Chondrocyte (in vitro differentiated cells): ENCODE results near the gene COL4A2. TPM values are rescaled to one million over a fixed set of nuclear protein-coding genes. Genes with fewer than 3 reads are reported as not detected.

Experiments used
- DNase-seq: peaks from one replicate; pipeline ENCODE4 v3.0.0; 2021; ENCODE audit warnings: mixed read lengths, low spot score
- H3K27ac Mint-ChIP-seq: one replicate; pipeline ENCODE4 v1.8.0; 2021; ENCODE audit warnings: mild to moderate bottlenecking, moderate library complexity, mixed read lengths; ENCODE audit not compliant: unreplicated experiment
- H3K27me3 Mint-ChIP-seq: 2 replicates; pipeline ENCODE4 v1.8.0; 2021; ENCODE audit warnings: low read depth, mixed read lengths
- H3K36me3 Mint-ChIP-seq: 2 replicates; pipeline ENCODE4 v1.8.0; 2021; ENCODE audit warnings: low read depth, mixed read lengths
- H3K4me1 Mint-ChIP-seq: 2 replicates; pipeline ENCODE4 v1.8.0; 2021; ENCODE audit warnings: low read depth, mild to moderate bottlenecking, mixed read lengths
- H3K4me3 Mint-ChIP-seq: one replicate; pipeline ENCODE4 v1.8.0; 2021; ENCODE audit warnings: mild to moderate bottlenecking, moderate library complexity, mixed read lengths; ENCODE audit not compliant: unreplicated experiment
- H3K9me3 Mint-ChIP-seq: 2 replicates; pipeline ENCODE4 v1.8.0; 2021; ENCODE audit warnings: low read depth, mixed read lengths
- total RNA-seq: library from RNA; stranded (reverse); gene quantifications from 3 replicates; pipeline ENCODE4 v1.2.1, GENCODE V29; 2021
- TF ChIP-seq, protein P1 (sequence below): fragments of 200-600 bp; sonication (generic); IDR thresholded peaks from 2 replicates; pipeline ENCODE4 v1.5.0; 2021; ENCODE audit warnings: antibody characterized with exemption, mild to moderate bottlenecking, moderate library complexity

The COL4A2 gene
- total RNA-seq, 1 donor from 2014 or later: 2,366 TPM

DNA sequence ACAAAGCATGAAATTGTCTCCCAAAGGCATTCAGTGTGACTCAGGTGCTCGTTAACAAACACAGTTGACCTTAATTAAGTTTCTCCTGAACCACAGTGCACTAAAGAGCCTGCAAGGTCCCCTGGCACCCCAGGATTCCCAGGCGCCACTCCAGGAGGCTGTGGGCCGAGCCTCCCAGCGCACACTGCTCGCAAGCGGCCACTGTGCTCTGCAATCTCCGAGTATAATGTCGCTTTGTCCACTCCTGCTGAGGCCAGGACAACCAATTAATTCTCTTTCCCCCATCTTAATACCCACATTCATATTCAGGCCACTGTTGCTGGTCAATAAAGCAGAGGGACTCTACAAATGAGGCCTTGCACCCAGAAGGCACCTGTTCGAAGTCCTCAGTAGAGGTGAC, 245.7 kb downstream of the COL4A2 start:
- H3K36me3 Mint-ChIP-seq: peaks cover 10% of the 10 kb centered on the region
- H3K27me3 Mint-ChIP-seq: no peaks in the 10 kb centered on the region
- H3K4me3 Mint-ChIP-seq: no peak overlapping the region
- H3K4me1 Mint-ChIP-seq: peaks cover 12% of the 10 kb centered on the region
- TF ChIP-seq, protein P1, sequence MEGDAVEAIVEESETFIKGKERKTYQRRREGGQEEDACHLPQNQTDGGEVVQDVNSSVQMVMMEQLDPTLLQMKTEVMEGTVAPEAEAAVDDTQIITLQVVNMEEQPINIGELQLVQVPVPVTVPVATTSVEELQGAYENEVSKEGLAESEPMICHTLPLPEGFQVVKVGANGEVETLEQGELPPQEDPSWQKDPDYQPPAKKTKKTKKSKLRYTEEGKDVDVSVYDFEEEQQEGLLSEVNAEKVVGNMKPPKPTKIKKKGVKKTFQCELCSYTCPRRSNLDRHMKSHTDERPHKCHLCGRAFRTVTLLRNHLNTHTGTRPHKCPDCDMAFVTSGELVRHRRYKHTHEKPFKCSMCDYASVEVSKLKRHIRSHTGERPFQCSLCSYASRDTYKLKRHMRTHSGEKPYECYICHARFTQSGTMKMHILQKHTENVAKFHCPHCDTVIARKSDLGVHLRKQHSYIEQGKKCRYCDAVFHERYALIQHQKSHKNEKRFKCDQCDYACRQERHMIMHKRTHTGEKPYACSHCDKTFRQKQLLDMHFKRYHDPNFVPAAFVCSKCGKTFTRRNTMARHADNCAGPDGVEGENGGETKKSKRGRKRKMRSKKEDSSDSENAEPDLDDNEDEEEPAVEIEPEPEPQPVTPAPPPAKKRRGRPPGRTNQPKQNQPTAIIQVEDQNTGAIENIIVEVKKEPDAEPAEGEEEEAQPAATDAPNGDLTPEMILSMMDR: no peak
- H3K27ac Mint-ChIP-seq: no peak overlapping the region
- H3K9me3 Mint-ChIP-seq: no peaks in the 10 kb centered on the region
- DNase-seq: no peak

GRCh38 chr13:110553417-110553816, 246.3 kb downstream of the COL4A2 start:
- DNase-seq: no peak
- TF ChIP-seq, protein P1: no peak
- Mint-ChIP-seq H3K4me1 (peaks cover 12% of the 10 kb centered on the region), H3K36me3 (peaks cover 10% of the 10 kb centered on the region), H3K27ac (no peak overlapping the region), H3K27me3 (no peaks in the 10 kb centered on the region), H3K9me3 (no peaks in the 10 kb centered on the region), H3K4me3 (no peak overlapping the region)

GRCh38 chr13:110554227-110554836, 247.2 kb downstream of the COL4A2 start:
- Mint-ChIP-seq H3K4me1 (peaks cover 17% of the 10 kb centered on the region), H3K4me3 (no peak overlapping the region), H3K27me3 (no peaks in the 10 kb centered on the region), H3K36me3 (peaks cover 11% of the 10 kb centered on the region), H3K27ac (no peak overlapping the region), H3K9me3 (no peaks in the 10 kb centered on the region)
- TF ChIP-seq, protein P1: no peak
- no peak for DNase-seq

GRCh38 chr13:110554946-110555345, 247.9 kb downstream of the COL4A2 start:
- peaks cover 23% of the 10 kb centered on the region for H3K4me1 Mint-ChIP-seq
- no peaks in the 10 kb centered on the region for H3K27me3 Mint-ChIP-seq
- TF ChIP-seq, protein P1: no peak
- no peak for DNase-seq
- H3K27ac Mint-ChIP-seq: no peak overlapping the region
- H3K9me3 Mint-ChIP-seq: no peaks in the 10 kb centered on the region
- no peak overlapping the region for H3K4me3 Mint-ChIP-seq
- peaks cover 11% of the 10 kb centered on the region for H3K36me3 Mint-ChIP-seq

GRCh38 chr13:110555601-110556223, 248.6 kb downstream of the COL4A2 start:
- DNase-seq: no peak
- no peak overlapping the region for H3K4me3 Mint-ChIP-seq
- peaks cover 11% of the 10 kb centered on the region for H3K36me3 Mint-ChIP-seq
- H3K9me3 Mint-ChIP-seq: no peaks in the 10 kb centered on the region
- TF ChIP-seq, protein P1: no peak
- H3K27ac Mint-ChIP-seq: no peak overlapping the region
- no peaks in the 10 kb centered on the region for H3K27me3 Mint-ChIP-seq
- H3K4me1 Mint-ChIP-seq: peaks cover 28% of the 10 kb centered on the region
